Measurements from ENCODE around the gene NAIF1. TPM values are rescaled to one million over a fixed set of nuclear protein-coding genes. Genes with fewer than 3 reads are reported as not detected.
"Not testable (repeated sequence)": the region's sequence is repeated elsewhere in the genome, so short reads cannot be mapped to it uniquely, and the experiment has no call there.

NAIF1 gene
- 10 to 100 TPM in 1 of 2 donors, 1 to 10 TPM in 1; 10.0 to 10.5 TPM for total RNA-seq
- long read RNA-seq, partial matches to known transcripts = 1 of 6 reads
- long read RNA-seq, other reads (novel, unspliced or antisense) = 3 of 6 reads

- peak; percentile 71 for ATAC-seq
- intact Hi-C loops (cut with DNase I, micrococcal nuclease) = no loop called here
- peak; percentile 96 to 98 for DNase-seq
Observed at GRCh38 chr9:128066713-128067644, at the start of gene NAIF1. TSS of gene NAIF1 (minus strand) at chr9:128067320. CDS start at chr9:128067101, 219 bp downstream.

- DNase-seq = peak; percentile 43 to 49
- intact Hi-C loops (cut with DNase I, micrococcal nuclease) = loop anchor here in 1 of 2 donors (10.0 kb wide), 2 partner anchors 82 to 172 kb away; no protein-coding TSS in a partner anchor
- peak; percentile 29 for ATAC-seq
Observed at GRCh38 chr9:128116104-128117083, 49.3 kb upstream of the NAIF1 start.

- DNase-seq = peak; percentile 91 to 96
- intact Hi-C loops (cut with DNase I, micrococcal nuclease) = loop anchor here in 1 of 2 donors (10.0 kb wide), 2 partner anchors 81 to 171 kb away; no protein-coding TSS in a partner anchor
- peak; percentile 79 for ATAC-seq
Observed at GRCh38 chr9:128115187-128116103, 48.3 kb upstream of the NAIF1 start.

GRCh38 chr9:128114326-128115186, 47.4 kb upstream of the NAIF1 start:
- ATAC-seq (peak; percentile 7), DNase-seq (peak; percentile 33 to 53)
- intact Hi-C loops (cut with DNase I, micrococcal nuclease) = loop anchor here in 1 of 2 donors (10.0 kb wide), 2 partner anchors 80 to 170 kb away; no protein-coding TSS in a partner anchor

- ATAC-seq (peak; percentile 13), DNase-seq (peak; percentile 36 to 37)
- intact Hi-C loops (cut with DNase I, micrococcal nuclease) = loop anchor here in 1 of 2 donors (10.0 kb wide), 2 partner anchors 79 to 169 kb away; no protein-coding TSS in a partner anchor
Observed at GRCh38 chr9:128113526-128114325, 46.6 kb upstream of the NAIF1 start.

GRCh38 chr9:128111726-128112125, 44.6 kb upstream of the NAIF1 start:
- intact Hi-C loops (cut with DNase I, micrococcal nuclease) = loop anchor here in 1 of 2 donors (10.0 kb wide), 2 partner anchors 77 to 167 kb away; no protein-coding TSS in a partner anchor
- ATAC-seq = not testable (repeated sequence)
- DNase-seq = peak; percentile 11 to 23

GRCh38 chr9:128109050-128109709, 42.1 kb upstream of the NAIF1 start:
- peak in 1 of 2 donors; percentile 37 for DNase-seq
- intact Hi-C loops (cut with DNase I, micrococcal nuclease) = no loop called here

GRCh38 chr9:128108269-128109049, 41.3 kb upstream of the NAIF1 start:
- no peak for ATAC-seq
- intact Hi-C loops (cut with DNase I, micrococcal nuclease) = no loop called here
- DNase-seq = no peak

More at GRCh38 chr9:128109050-128109709, 42.1 kb upstream of the NAIF1 start:
- ATAC-seq = peak; percentile 41

GRCh38 chr9:128107468-128108268, 40.5 kb upstream of the NAIF1 start:
- ATAC-seq (no peak), DNase-seq (peak in 1 of 2 donors; percentile 26)
- intact Hi-C loops (cut with DNase I, micrococcal nuclease) = no loop called here

GRCh38 chr9:128106940-128107467, 39.9 kb upstream of the NAIF1 start:
- ATAC-seq = no peak
- intact Hi-C loops (cut with DNase I, micrococcal nuclease) = no loop called here
- no peak for DNase-seq

- intact Hi-C loops (cut with DNase I, micrococcal nuclease) = no loop called here
- no peak for DNase-seq
Observed at GRCh38 chr9:128106181-128106939, 39.2 kb upstream of the NAIF1 start.

GRCh38 chr9:128105538-128106175, 38.5 kb upstream of the NAIF1 start:
- DNase-seq = no peak
- intact Hi-C loops (cut with DNase I, micrococcal nuclease) = no loop called here
- no peak for ATAC-seq

More at GRCh38 chr9:128106181-128106939, 39.2 kb upstream of the NAIF1 start:
- ATAC-seq = no peak

All from left colon (tissue), 2 donors.